Keratinocyte (primary cell): ENCODE data around the gene RBPJ. TPM values are rescaled to one million over a fixed set of nuclear protein-coding genes. Genes with fewer than 3 reads are reported as not detected.

Experiments
- DNase-seq: peaks from one replicate; pipeline ENCODE4 v3.0.0-alpha.2; 2011; ENCODE audit warnings: low read depth, missing footprints, low spot score
- FAIRE-seq: peaks from 2 replicates; lab custom pipeline; 2011; peaks lifted over from hg19 to GRCh38; lab: Jason Lieb, UNC
- H2AFZ ChIP-seq: 2 replicates; pipeline ENCODE4 v1.6.0; 2012; ENCODE audit warnings: low read length, control low read depth, inconsistent platforms; ENCODE audit not compliant: control insufficient read depth
- H3K27ac ChIP-seq: 2 replicates; pipeline ENCODE4 v1.5.1; 2011; ENCODE audit warnings: low read length; ENCODE audit not compliant: control insufficient read depth, insufficient read depth
- H3K27me3 ChIP-seq: 3 replicates; pipeline ENCODE4 v1.6.0; 2011; ENCODE audit warnings: low read length; ENCODE audit not compliant: control insufficient read depth, insufficient read depth; ENCODE audit errors: extremely low read depth
- H3K36me3 ChIP-seq, 2 experiments: 2 replicates in 1 of 2; 3 replicates in 1 of 2; pipeline ENCODE4 v1.5.1; 2011; ENCODE audit warnings: low read length in 2 of 2, mild to moderate bottlenecking in 1 of 2; ENCODE audit not compliant: control insufficient read depth in 2 of 2, insufficient read depth in 2 of 2; ENCODE audit errors: extremely low read depth in 1 of 2
- H3K4me1 ChIP-seq: 3 replicates; pipeline ENCODE4 v1.5.1; 2011; ENCODE audit warnings: low read length; ENCODE audit not compliant: control insufficient read depth, insufficient read depth; ENCODE audit errors: extremely low read depth
- H3K4me2 ChIP-seq: 3 replicates; pipeline ENCODE4 v1.6.0; 2011; ENCODE audit warnings: low read depth, low read length; ENCODE audit not compliant: control insufficient read depth, insufficient read depth; ENCODE audit errors: extremely low read depth
- H3K4me3 ChIP-seq, 3 experiments: fragments of 200-600 bp in 1 of 3; sonication (generic) in 1 of 3; 2 replicates in 2 of 3; 3 replicates in 1 of 3; pipeline ENCODE4 v1.5.1; 2011 to 2016; ENCODE audit warnings: low read length in 3 of 3, mild to moderate bottlenecking in 3 of 3, control low read depth in 2 of 3, inconsistent platforms in 1 of 3, low read depth in 1 of 3, mixed read lengths in 1 of 3, mixed run types in 1 of 3, moderate library complexity in 1 of 3; ENCODE audit not compliant: control insufficient read depth in 2 of 3, insufficient read depth in 2 of 3; ENCODE audit errors: extremely low read depth in 1 of 3
- H3K79me2 ChIP-seq: 2 replicates; pipeline ENCODE4 v1.6.0; 2012; ENCODE audit warnings: low read length; ENCODE audit not compliant: control insufficient read depth, insufficient read depth
- H3K9ac ChIP-seq: 3 replicates; pipeline ENCODE4 v1.6.0; 2011; ENCODE audit warnings: low read length; ENCODE audit not compliant: control insufficient read depth, insufficient read depth; ENCODE audit errors: extremely low read depth
- H3K9me1 ChIP-seq: 3 replicates; pipeline ENCODE4 v1.6.0; 2011; ENCODE audit warnings: low read length; ENCODE audit not compliant: control insufficient read depth, insufficient read depth; ENCODE audit errors: extremely low read depth
- H3K9me3 ChIP-seq: 2 replicates; pipeline ENCODE4 v1.5.1; 2012; ENCODE audit warnings: low read depth, low read length; ENCODE audit not compliant: control insufficient read depth
- H4K20me1 ChIP-seq: 3 replicates; pipeline ENCODE4 v1.6.0; 2011; ENCODE audit warnings: low read length; ENCODE audit not compliant: control insufficient read depth, insufficient read depth; ENCODE audit errors: extremely low read depth
- CTCF ChIP-seq, 3 experiments: IDR thresholded peaks in 1 of 3; conservative IDR thresholded peaks in 1 of 3; optimal IDR thresholded peaks in 1 of 3; 2 replicates in 2 of 3; 3 replicates in 1 of 3; pipeline versions ENCODE3 to v1.5.1; 2011; ENCODE audit warnings: low read length in 3 of 3, mild to moderate bottlenecking in 3 of 3, moderate library complexity in 2 of 3, control low read depth in 1 of 3, inconsistent platforms in 1 of 3; ENCODE audit not compliant: insufficient read depth in 2 of 3; ENCODE audit errors: extremely low read depth in 1 of 3
- EZH2 ChIP-seq: IDR thresholded peaks from one replicate; pipeline ENCODE4 v1.6.1; 2012; ENCODE audit warnings: inconsistent platforms, mild to moderate bottlenecking, low read length, moderate library complexity
- dilution Hi-C: fragments of 300-500 bp; cut with MboI; formaldehyde crosslinking; loops from one replicate; pipeline ENCODE4 v1.7.0; 2020; ENCODE audit warnings: low sequenced_read_pairs; ENCODE audit not compliant: extremely low pct_ligation_motif_present
- polyA plus RNA-seq, 5 experiments: library from polyadenylated mRNA; depleted of rRNA in 3 of 5; stranded (reverse) in 3 of 5; stranded (forward) in 1 of 5; unstranded in 1 of 5; fragments of >200 nt; gene quantifications; 1 replicate in 1 of 5; 2 replicates in 3 of 5; 3 replicates in 1 of 5; pipeline versions ENCODE4 v1.2.1 to v1.2.3, GENCODE V29; 2011 to 2012; ENCODE audit warnings: missing spikeins in 2 of 5, low read depth in 1 of 5, low replicate concordance in 1 of 5

RBPJ gene
- polyA plus RNA-seq, 1 donor (not counting 4 experiments of a cell fraction or from before 2014, with no cell fraction given) = 38.0 TPM

- Histone ChIP-seq H2AFZ (no peak overlapping the region), H3K9ac (no peak overlapping the region), H3K4me3 (no peak overlapping the region), H4K20me1 (no peaks in the 10 kb centered on the region), H3K9me3 (peaks cover 7% of the 10 kb centered on the region), H3K4me1 (no peaks in the 10 kb centered on the region), H3K79me2 (no peaks in the 10 kb centered on the region), H3K27me3 (no peaks in the 10 kb centered on the region), H3K36me3 (peaks cover 4 to 16% of the 10 kb centered on the region in 2 experiments), H3K9me1 (no peaks in the 10 kb centered on the region), H3K4me2 (no peak overlapping the region), H3K27ac (no peak overlapping the region)
- dilution Hi-C loops = no loop called here
- DNase-seq (no peak), FAIRE-seq (no peak)
- TF ChIP-seq EZH2 (no peak), CTCF (optimal IDR thresholded peaks at IDR 0.05 in 1 of 3, IDR thresholded peaks at IDR 0.05 in 1 of 3, conservative IDR thresholded peaks at IDR 0.05 in 1 of 3; ENCODE audit: extremely low read depth in 1 of 3, insufficient read depth in 2 of 3, low read length in 3 of 3) (no peak)
These were observed 81.6 kb downstream of the RBPJ start for GRCh38 chr4:26402458-26402857.

GRCh38 chr4:26404743-26405206 is 84.0 kb downstream of the RBPJ start:
- H4K20me1 ChIP-seq = no peaks in the 10 kb centered on the region
- no peak overlapping the region for H3K9ac ChIP-seq
- peaks cover 4 to 11% of the 10 kb centered on the region in 2 experiments for H3K36me3 ChIP-seq
- FAIRE-seq (no peak), DNase-seq (no peak)
- H3K9me3 ChIP-seq = peaks cover 7% of the 10 kb centered on the region
- H3K4me3 ChIP-seq = no peak overlapping the region
- H3K79me2 ChIP-seq = no peaks in the 10 kb centered on the region
- no peaks in the 10 kb centered on the region for H3K9me1 ChIP-seq
- dilution Hi-C loops = no loop called here
- H3K27ac ChIP-seq = no peak overlapping the region
- no peak overlapping the region for H2AFZ ChIP-seq
- H3K27me3 ChIP-seq = no peaks in the 10 kb centered on the region
- no peaks in the 10 kb centered on the region for H3K4me1 ChIP-seq
- no peak overlapping the region for H3K4me2 ChIP-seq
- TF ChIP-seq CTCF (optimal IDR thresholded peaks at IDR 0.05 in 1 of 3, IDR thresholded peaks at IDR 0.05 in 1 of 3, conservative IDR thresholded peaks at IDR 0.05 in 1 of 3; ENCODE audit: extremely low read depth in 1 of 3, insufficient read depth in 2 of 3, low read length in 3 of 3) (no peak), EZH2 (no peak)
